K562 (cell line): ENCODE data around the gene GPRC5B. TPM values are rescaled to one million over a fixed set of nuclear protein-coding genes. Genes with fewer than 3 reads are reported as not detected.

Experiments
- ATAC-seq: fragments of 200-7000 bp; cut with Tn5 transposase; 3 replicates; pipeline ENCODE4 v1.9.1; 2020; ENCODE audit warnings: moderate library complexity
- BruUV-seq: library from RNA; stranded (reverse); fragments of 400-500 nt; replicated peaks from 2 replicates; lab custom pipeline; 2021; lab: Mats Ljungman, UMichigan
- CTCF ChIA-PET: fragments of 300-600 bp; formaldehyde crosslinking; extraction: SDS; loops from one replicate; lab custom pipeline; 2021; ENCODE audit warnings: low intra/inter-chr PET ratio; lab: Yijun Ruan, JAX
- POLR2A ChIA-PET: fragments of 300-600, 350-650 bp; sonication (Branson Sonifier 250); formaldehyde crosslinking; extraction: SDS; loops from one replicate; lab custom pipeline; 2021; ENCODE audit warnings: antibody characterized with exemption, inconsistent platforms; lab: Yijun Ruan, JAX
- DNase-seq, 4 experiments: peaks; one replicate each; pipeline versions ENCODE4 v3.0.0 to v3.0.0-alpha.2; 2011 to 2018; ENCODE audit warnings: low spot score in 3 of 4, mixed read lengths in 3 of 4; ENCODE audit errors: extremely low read depth in 1 of 4
- FAIRE-seq: peaks from 2 replicates; lab custom pipeline; 2011; peaks lifted over from hg19 to GRCh38; lab: Jason Lieb, UNC
- H2AFZ ChIP-seq: 2 replicates; pipeline ENCODE4 v1.6.0; 2011; ENCODE audit warnings: low read depth, low read length, control low read depth, inconsistent platforms
- H3K27ac ChIP-seq: fragments of 200-600 bp; 3 replicates; pipeline ENCODE4 v1.8.0; 2011; ENCODE audit warnings: low read depth, mild to moderate bottlenecking, control low read depth, inconsistent platforms, low read length, moderate library complexity, mixed read lengths; ENCODE audit errors: extremely low read depth
- H3K27me3 ChIP-seq, 2 experiments: fragments of 300-600 bp in 1 of 2; 2 replicates in 1 of 2; 3 replicates in 1 of 2; pipeline versions ENCODE4 v1.6.0 to v1.8.0; 2011; ENCODE audit warnings: inconsistent platforms in 2 of 2, low read length in 2 of 2, mild to moderate bottlenecking in 1 of 2, mixed read lengths in 1 of 2, moderate library complexity in 1 of 2; ENCODE audit not compliant: control insufficient read depth in 2 of 2, insufficient read depth in 2 of 2
- H3K36me3 ChIP-seq: fragments of 300-600 bp; 3 replicates; pipeline ENCODE4 v1.8.0; 2011; ENCODE audit warnings: mild to moderate bottlenecking, low read length, inconsistent platforms; ENCODE audit not compliant: control insufficient read depth, insufficient read depth
- H3K4me1 ChIP-seq, 2 experiments: fragments of 200-600 bp in 1 of 2; replicated peaks in 1 of 2; 2 replicates in 1 of 2; 3 replicates in 1 of 2; pipeline versions ENCODE4 v1.5.1 to v1.8.0; 2011; ENCODE audit warnings: inconsistent platforms in 2 of 2, low read length in 2 of 2, mild to moderate bottlenecking in 1 of 2, mixed read lengths in 1 of 2, moderate library complexity in 1 of 2; ENCODE audit not compliant: control insufficient read depth in 2 of 2, insufficient read depth in 2 of 2
- H3K4me2 ChIP-seq: 2 replicates; pipeline ENCODE4 v1.6.1; 2011; ENCODE audit warnings: low read length, control low read depth, inconsistent platforms, mixed read lengths; ENCODE audit not compliant: insufficient read depth
- H3K4me3 ChIP-seq: fragments of 200-600 bp; sonication (generic), shearing (Covaris generic); 2 replicates; pipeline ENCODE4 v1.5.1; 2016; ENCODE audit warnings: control low read depth, inconsistent platforms
- H3K79me2 ChIP-seq: fragments of 200-600 bp; 3 replicates; pipeline ENCODE4 v1.8.0; 2011; ENCODE audit warnings: low read length, inconsistent platforms; ENCODE audit not compliant: control insufficient read depth, insufficient read depth
- H3K9ac ChIP-seq, 2 experiments: 2 replicates each; pipeline versions ENCODE4 v1.6.0 to v1.6.1; 2011; ENCODE audit warnings: low read depth in 2 of 2, low read length in 2 of 2, control low read depth in 1 of 2, inconsistent platforms in 1 of 2, mild to moderate bottlenecking in 1 of 2, mixed read lengths in 1 of 2; ENCODE audit not compliant: insufficient read depth in 1 of 2
- H3K9me1 ChIP-seq: one replicate; pipeline ENCODE4 v1.6.0; 2011; ENCODE audit warnings: inconsistent platforms, mild to moderate bottlenecking, low read length, moderate library complexity; ENCODE audit not compliant: control insufficient read depth, insufficient read depth
- H3K9me3 ChIP-seq: replicated peaks from 2 replicates; pipeline ENCODE4 v1.5.1; 2011; ENCODE audit warnings: low read depth, low read length, inconsistent platforms; ENCODE audit not compliant: control insufficient read depth, insufficient read depth
- H4K20me1 ChIP-seq: replicated peaks from 2 replicates; pipeline ENCODE4 v1.6.1; 2011; ENCODE audit warnings: low read length, inconsistent platforms, mixed read lengths; ENCODE audit not compliant: control insufficient read depth, insufficient read depth
- ATF1 ChIP-seq, 2 experiments: fragments of 450-650 bp in 1 of 2; IDR thresholded peaks; 2 replicates each; pipeline ENCODE4 v1.6.1; 2016; ENCODE audit warnings: missing compliant biosample characterization in 1 of 2, missing genetic modification characterization in 1 of 2
- DACH1 ChIP-seq: fragments of 450-650 bp; IDR thresholded peaks from 2 replicates; pipeline ENCODE4 v1.6.1; 2018; ENCODE audit not compliant: partially characterized antibody
- EP300 ChIP-seq: IDR thresholded peaks from 2 replicates; pipeline ENCODE4 v1.6.1; 2012; ENCODE audit warnings: low read length, improper control_type of control experiment
- HNRNPH1 ChIP-seq: fragments of 200-400 bp; formaldehyde crosslinking; optimal IDR thresholded peaks from 2 replicates; pipeline ENCODE3; 2017; ENCODE audit warnings: low read depth, mild to moderate bottlenecking, low read length, moderate library complexity
- JUNB ChIP-seq: fragments of 450-650 bp; formaldehyde crosslinking; conservative IDR thresholded peaks from 2 replicates; pipeline ENCODE4 v1.4.0; 2020; ENCODE audit warnings: mild to moderate bottlenecking
- MXI1 ChIP-seq: IDR thresholded peaks from 2 replicates; pipeline ENCODE4 v1.6.1; 2011; ENCODE audit warnings: low read depth, mild to moderate bottlenecking, improper control_type of control experiment, low read length
- NONO ChIP-seq, 2 experiments: fragments of 200-400 bp in 1 of 2; fragments of 450-650 bp in 1 of 2; formaldehyde crosslinking in 1 of 2; IDR thresholded peaks; 2 replicates each; pipeline ENCODE4 v1.6.1; 2017; ENCODE audit warnings: low read depth in 2 of 2, mild to moderate bottlenecking in 2 of 2, moderate library complexity in 2 of 2, low read length in 1 of 2
- RBFOX2 ChIP-seq: fragments of 200-400 bp; formaldehyde crosslinking; IDR thresholded peaks from 2 replicates; pipeline ENCODE4 v1.6.1; 2017; ENCODE audit warnings: low read depth, mild to moderate bottlenecking, low read length, moderate library complexity
- TAF15 ChIP-seq: fragments of 200-400 bp; formaldehyde crosslinking; IDR thresholded peaks from 2 replicates; pipeline ENCODE4 v1.6.1; 2017; ENCODE audit warnings: mild to moderate bottlenecking, low read depth, low read length, moderate library complexity
- TRIM28 ChIP-seq: fragments of 450-650 bp; IDR thresholded peaks from 2 replicates; pipeline ENCODE4 v1.6.1; 2017
- ZNF143 ChIP-seq: sonication (generic); formaldehyde crosslinking; IDR thresholded peaks from 2 replicates; pipeline ENCODE4 v1.9.0; 2022; ENCODE audit warnings: mild to moderate bottlenecking, missing genetic modification reagents
- ZNF175 ChIP-seq: fragments of 200-800 bp; sonication (Bioruptor generic); IDR thresholded peaks from 2 replicates; pipeline ENCODE4 v1.6.1; 2016; ENCODE audit warnings: low read depth, mild to moderate bottlenecking, missing genetic modification characterization, missing compliant biosample characterization
- ZNF282 ChIP-seq: sonication (generic); formaldehyde crosslinking; IDR thresholded peaks from 2 replicates; pipeline ENCODE4 v1.8.1; 2023; ENCODE audit warnings: missing genetic modification reagents
- ZNF3 ChIP-seq: fragments of 250-450 bp; sonication (Bioruptor Pico); IDR thresholded peaks from 2 replicates; pipeline ENCODE4 v1.5.0; 2021; ENCODE audit warnings: mild to moderate bottlenecking, moderate library complexity
- WGBS: fragments of 100-300 bp; shearing (Covaris generic); methylation state at CpG from one replicate; pipeline ENCODE4 v1.1.6; 2016; ENCODE audit warnings: low coverage, mixed read lengths; ENCODE audit not compliant: insufficient coverage; ENCODE audit errors: missing lambda C conversion rate; 5-methylcytosine and 5-hydroxymethylcytosine counted together
- in situ Hi-C: fragments of 300-500 bp; cut with MboI; formaldehyde crosslinking; loops from 4 replicates; pipeline ENCODE4 v1.15.0; 2018; ENCODE audit warnings: inconsistent platforms, mixed read lengths
- intact Hi-C: fragments of 100-400 bp; cut with micrococcal nuclease; formaldehyde crosslinking; loops from 2 replicates; pipeline ENCODE4 v1.14.2; 2022
- polyA plus RNA-seq, 8 experiments: library from polyadenylated mRNA; depleted of rRNA in 4 of 8; stranded (reverse) in 5 of 8; unstranded in 3 of 8; fragments of >200 nt; fragmentation: Nextera tagmentation in 2 of 8; fragmentation: Illumina TruSeq in 1 of 8; extraction: Ambion mirVana in 2 of 8; extraction: Trizol in 1 of 8; gene quantifications; 2 replicates each; pipeline versions ENCODE4 v1.2.1 to v1.2.3, GENCODE V29; 2011 to 2014; ENCODE audit warnings: inconsistent platforms in 1 of 8, missing spikeins in 1 of 8
- total RNA-seq, 7 experiments: library from RNA; depleted of rRNA in 6 of 7; stranded (reverse); fragments of >200 nt in 6 of 7; fragmentation: Illumina TruSeq in 2 of 7; extraction: Trizol in 2 of 7; gene quantifications; 2 replicates each; pipeline versions ENCODE4 v1.2.1 to v1.2.3, GENCODE V29; 2011 to 2021; ENCODE audit warnings: low replicate concordance in 1 of 7
- TF ChIP-seq, protein P1 (sequence below), 3 experiments: fragments of 200-800 bp in 1 of 3; fragments of 250-450 bp in 1 of 3; fragments of 450-650 bp in 1 of 3; sonication (Bioruptor Pico) in 1 of 3; sonication (Bioruptor generic) in 1 of 3; formaldehyde crosslinking in 1 of 3; IDR thresholded peaks; 2 replicates each; pipeline versions ENCODE4 v1.6.1 to v1.8.0; 2016 to 2022; ENCODE audit warnings: mild to moderate bottlenecking in 2 of 3, missing genetic modification characterization in 2 of 3, missing compliant biosample characterization in 1 of 3, moderate library complexity in 1 of 3
- TF ChIP-seq, protein P2 (sequence below): fragments of 450-650 bp; IDR thresholded peaks from 2 replicates; pipeline ENCODE4 v1.7.1; 2018; ENCODE audit warnings: mild to moderate bottlenecking, low read depth; ENCODE audit not compliant: partially characterized antibody

Gene GPRC5B
- total and polyA plus RNA-seq, 9 of the 15 experiments (the other 6 are each of a cell fraction or from before 2014, with no cell fraction given), result 0.65 to 5.5 (median 1.3) TPM

DNA sequence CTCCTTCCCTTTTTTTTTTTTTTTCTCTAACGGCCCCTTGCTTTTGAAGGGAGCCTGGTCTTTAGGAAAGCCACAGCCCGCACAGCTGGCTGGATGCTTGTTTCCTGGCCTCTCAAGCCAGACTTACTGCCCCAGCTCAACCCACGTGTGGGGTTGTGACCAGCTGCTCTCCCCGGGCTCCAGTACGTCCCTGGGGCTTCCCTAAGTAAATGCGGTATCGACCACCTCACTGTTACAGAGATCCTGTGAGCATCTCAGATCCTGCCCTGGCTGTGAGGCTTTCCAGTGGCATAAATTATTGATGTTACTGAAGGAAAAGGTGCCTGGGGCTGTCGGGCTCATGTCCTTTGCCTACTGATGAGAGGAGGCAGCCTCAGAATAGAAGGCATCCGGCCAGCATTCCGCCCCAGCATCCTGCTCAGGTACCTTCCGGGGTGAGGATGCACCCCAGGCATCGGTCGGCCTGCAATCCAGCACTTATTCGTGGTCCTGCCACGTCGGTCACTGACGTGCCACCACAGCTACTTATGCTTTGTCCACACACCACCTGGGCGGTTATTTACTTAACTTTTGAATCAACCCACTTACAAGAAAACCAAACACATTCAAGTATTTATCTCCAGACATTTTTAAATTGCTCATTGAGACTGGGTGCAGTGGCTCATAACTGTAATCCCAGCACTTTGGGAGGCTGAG lies 9.6 kb downstream of the GPRC5B start:
- no peaks in the 10 kb centered on the region for H3K9me3 ChIP-seq
- H2AFZ ChIP-seq, result no peak overlapping the region
- peaks cover 0 to 5% of the 10 kb centered on the region in 2 experiments; a peak in 3 of 5 replicates for H3K4me1 ChIP-seq
- intact Hi-C loops, result no loop called here
- no peaks in the 10 kb centered on the region for H3K79me2 ChIP-seq
- no peak for DNase-seq
- FAIRE-seq, result no peak
- H3K27ac ChIP-seq, result no peak overlapping the region
- no peak overlapping the region for H3K4me3 ChIP-seq
- H3K4me2 ChIP-seq, result no peak overlapping the region
- ChIA-PET CTCF (no interaction called here), POLR2A (interaction anchor here (0.7 kb wide), 1 partner anchor 17 kb away, joined by 5 read pairs; no protein-coding TSS in a partner anchor)
- WGBS, result 26% methylated on average over 17 of the region's 18 CpGs
- no peak overlapping the region for H3K9ac ChIP-seq
- no peaks in the 10 kb centered on the region for H3K36me3 ChIP-seq
- H3K27me3 ChIP-seq, result peaks cover 8 to 32% of the 10 kb centered on the region in 2 experiments; a peak in 4 of 5 replicates
- H4K20me1 ChIP-seq, result peaks cover 14% of the 10 kb centered on the region
- no peak for ATAC-seq
- in situ Hi-C loops, result loop anchor here (25.0 kb wide), 1 partner anchor 488 kb away; no protein-coding TSS in a partner anchor
- no peaks in the 10 kb centered on the region for H3K9me1 ChIP-seq
- no TSS peak for BruUV-seq
- no peak for TF ChIP-seq DACH1
- TF ChIP-seq EP300, result no peak
- no peak for TF ChIP-seq ZNF3 (CRISPR knock-in tag)
- TF ChIP-seq, protein P1, sequence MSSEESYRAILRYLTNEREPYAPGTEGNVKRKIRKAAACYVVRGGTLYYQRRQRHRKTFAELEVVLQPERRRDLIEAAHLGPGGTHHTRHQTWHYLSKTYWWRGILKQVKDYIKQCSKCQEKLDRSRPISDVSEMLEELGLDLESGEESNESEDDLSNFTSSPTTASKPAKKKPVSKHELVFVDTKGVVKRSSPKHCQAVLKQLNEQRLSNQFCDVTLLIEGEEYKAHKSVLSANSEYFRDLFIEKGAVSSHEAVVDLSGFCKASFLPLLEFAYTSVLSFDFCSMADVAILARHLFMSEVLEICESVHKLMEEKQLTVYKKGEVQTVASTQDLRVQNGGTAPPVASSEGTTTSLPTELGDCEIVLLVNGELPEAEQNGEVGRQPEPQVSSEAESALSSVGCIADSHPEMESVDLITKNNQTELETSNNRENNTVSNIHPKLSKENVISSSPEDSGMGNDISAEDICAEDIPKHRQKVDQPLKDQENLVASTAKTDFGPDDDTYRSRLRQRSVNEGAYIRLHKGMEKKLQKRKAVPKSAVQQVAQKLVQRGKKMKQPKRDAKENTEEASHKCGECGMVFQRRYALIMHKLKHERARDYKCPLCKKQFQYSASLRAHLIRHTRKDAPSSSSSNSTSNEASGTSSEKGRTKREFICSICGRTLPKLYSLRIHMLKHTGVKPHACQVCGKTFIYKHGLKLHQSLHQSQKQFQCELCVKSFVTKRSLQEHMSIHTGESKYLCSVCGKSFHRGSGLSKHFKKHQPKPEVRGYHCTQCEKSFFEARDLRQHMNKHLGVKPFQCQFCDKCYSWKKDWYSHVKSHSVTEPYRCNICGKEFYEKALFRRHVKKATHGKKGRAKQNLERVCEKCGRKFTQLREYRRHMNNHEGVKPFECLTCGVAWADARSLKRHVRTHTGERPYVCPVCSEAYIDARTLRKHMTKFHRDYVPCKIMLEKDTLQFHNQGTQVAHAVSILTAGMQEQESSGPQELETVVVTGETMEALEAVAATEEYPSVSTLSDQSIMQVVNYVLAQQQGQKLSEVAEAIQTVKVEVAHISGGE (CRISPR knock-in tag; IDR thresholded peaks at IDR 0.05), result no peak
- TF ChIP-seq ZNF143, result no peak
- TF ChIP-seq NONO (IDR thresholded peaks at IDR 0.05; ENCODE audit: low read depth in 2 of 2, low read length in 1 of 2), result no peak
- no peak for TF ChIP-seq ZNF282 (CRISPR knock-in tag)
- TF ChIP-seq TAF15, result no peak
- TF ChIP-seq ZNF175, result no peak
- no peak for TF ChIP-seq MXI1
- TF ChIP-seq JUNB (CRISPR knock-in tag), result no peak
- TF ChIP-seq ATF1 (CRISPR knock-in tag; IDR thresholded peaks at IDR 0.05), result no peak
- no peak for TF ChIP-seq ATF1 (tag; IDR thresholded peaks at IDR 0.05)
- no peak for TF ChIP-seq HNRNPH1
- TF ChIP-seq RBFOX2, result no peak
- TF ChIP-seq TRIM28, result no peak
- TF ChIP-seq, protein P2, sequence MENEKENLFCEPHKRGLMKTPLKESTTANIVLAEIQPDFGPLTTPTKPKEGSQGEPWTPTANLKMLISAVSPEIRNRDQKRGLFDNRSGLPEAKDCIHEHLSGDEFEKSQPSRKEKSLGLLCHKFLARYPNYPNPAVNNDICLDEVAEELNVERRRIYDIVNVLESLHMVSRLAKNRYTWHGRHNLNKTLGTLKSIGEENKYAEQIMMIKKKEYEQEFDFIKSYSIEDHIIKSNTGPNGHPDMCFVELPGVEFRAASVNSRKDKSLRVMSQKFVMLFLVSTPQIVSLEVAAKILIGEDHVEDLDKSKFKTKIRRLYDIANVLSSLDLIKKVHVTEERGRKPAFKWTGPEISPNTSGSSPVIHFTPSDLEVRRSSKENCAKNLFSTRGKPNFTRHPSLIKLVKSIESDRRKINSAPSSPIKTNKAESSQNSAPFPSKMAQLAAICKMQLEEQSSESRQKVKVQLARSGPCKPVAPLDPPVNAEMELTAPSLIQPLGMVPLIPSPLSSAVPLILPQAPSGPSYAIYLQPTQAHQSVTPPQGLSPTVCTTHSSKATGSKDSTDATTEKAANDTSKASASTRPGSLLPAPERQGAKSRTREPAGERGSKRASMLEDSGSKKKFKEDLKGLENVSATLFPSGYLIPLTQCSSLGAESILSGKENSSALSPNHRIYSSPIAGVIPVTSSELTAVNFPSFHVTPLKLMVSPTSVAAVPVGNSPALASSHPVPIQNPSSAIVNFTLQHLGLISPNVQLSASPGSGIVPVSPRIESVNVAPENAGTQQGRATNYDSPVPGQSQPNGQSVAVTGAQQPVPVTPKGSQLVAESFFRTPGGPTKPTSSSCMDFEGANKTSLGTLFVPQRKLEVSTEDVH, result no peak
